Parathyroid adenoma (tissue), 2 donors: ENCODE data around the gene LRRC4C.

ENCODE experiments used
- H2AFZ ChIP-seq: fragments of 300-600 bp; sonication (generic); one replicate; pipeline ENCODE4 v1.7.0; 2017; ENCODE audit warnings: antibody characterized with exemption, mild to moderate bottlenecking
- H3K27ac ChIP-seq: fragments of 300-600 bp; sonication (generic); one replicate; pipeline ENCODE4 v1.7.0; 2017
- H3K27me3 ChIP-seq: fragments of 300-600 bp; sonication (generic); one replicate; pipeline ENCODE4 v1.7.0; 2017; ENCODE audit warnings: low read length; ENCODE audit not compliant: control insufficient read depth, insufficient read depth
- H3K36me3 ChIP-seq: fragments of 300-600 bp; sonication (generic); one replicate; pipeline ENCODE4 v1.7.0; 2017; ENCODE audit warnings: low read length; ENCODE audit not compliant: control insufficient read depth, insufficient read depth
- H3K4me1 ChIP-seq: fragments of 300-600 bp; sonication (generic); one replicate; pipeline ENCODE4 v1.7.0; 2017; ENCODE audit warnings: control low read depth
- H3K4me2 ChIP-seq: fragments of 300-600 bp; sonication (generic); one replicate; pipeline ENCODE4 v1.7.0; 2017; ENCODE audit warnings: low read length
- H3K4me3 ChIP-seq: fragments of 300-600 bp; sonication (generic); one replicate; pipeline ENCODE4 v1.7.0; 2017; ENCODE audit warnings: low read depth, low read length
- H3K79me2 ChIP-seq: fragments of 300-600 bp; sonication (generic); one replicate; pipeline ENCODE4 v1.7.0; 2017; ENCODE audit warnings: control low read depth
- H3K9ac ChIP-seq: fragments of 300-600 bp; sonication (generic); one replicate; pipeline ENCODE4 v1.7.0; 2017; ENCODE audit warnings: mild to moderate bottlenecking
- H3K9me3 ChIP-seq: fragments of 300-600 bp; sonication (generic); one replicate; pipeline ENCODE4 v1.7.0; 2017; ENCODE audit warnings: low read length; ENCODE audit not compliant: control insufficient read depth
- TF ChIP-seq, protein P1 (sequence below): fragments of 300-600 bp; sonication (generic); IDR thresholded peaks from one replicate; pipeline ENCODE4 v1.7.0; 2017; ENCODE audit warnings: antibody characterized with exemption, mild to moderate bottlenecking
- donor health status: primary hyperparathyroidism.

LRRC4C gene

DNA sequence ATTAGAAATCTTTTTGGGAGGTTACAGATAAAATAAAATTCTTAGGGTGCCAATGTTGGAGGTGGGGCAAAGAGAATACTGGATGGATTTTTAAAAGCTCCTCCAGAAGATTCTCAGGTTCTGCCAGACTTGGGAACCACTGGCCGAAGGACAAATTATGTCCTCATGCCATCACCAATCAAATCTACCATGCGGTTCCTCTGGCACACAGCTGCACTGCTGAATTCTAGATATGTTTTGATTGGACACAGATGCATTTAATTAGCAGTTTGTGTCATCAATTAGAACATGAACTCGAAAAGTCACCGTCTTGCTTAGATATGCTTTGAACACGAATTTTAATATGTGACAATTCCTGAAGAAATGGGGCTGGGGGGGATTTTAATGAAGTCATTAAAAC is 1269.2 kb downstream of the LRRC4C start:
- no peaks in the 10 kb centered on the region for H3K27me3 ChIP-seq
- H3K4me1 ChIP-seq = no peaks in the 10 kb centered on the region
- no peak overlapping the region for H3K4me3 ChIP-seq
- H3K27ac ChIP-seq = no peak overlapping the region
- H3K79me2 ChIP-seq = no peaks in the 10 kb centered on the region
- H3K4me2 ChIP-seq = no peak overlapping the region
- no peaks in the 10 kb centered on the region for H3K36me3 ChIP-seq
- no peaks in the 10 kb centered on the region for H3K9me3 ChIP-seq
- TF ChIP-seq, protein P1, sequence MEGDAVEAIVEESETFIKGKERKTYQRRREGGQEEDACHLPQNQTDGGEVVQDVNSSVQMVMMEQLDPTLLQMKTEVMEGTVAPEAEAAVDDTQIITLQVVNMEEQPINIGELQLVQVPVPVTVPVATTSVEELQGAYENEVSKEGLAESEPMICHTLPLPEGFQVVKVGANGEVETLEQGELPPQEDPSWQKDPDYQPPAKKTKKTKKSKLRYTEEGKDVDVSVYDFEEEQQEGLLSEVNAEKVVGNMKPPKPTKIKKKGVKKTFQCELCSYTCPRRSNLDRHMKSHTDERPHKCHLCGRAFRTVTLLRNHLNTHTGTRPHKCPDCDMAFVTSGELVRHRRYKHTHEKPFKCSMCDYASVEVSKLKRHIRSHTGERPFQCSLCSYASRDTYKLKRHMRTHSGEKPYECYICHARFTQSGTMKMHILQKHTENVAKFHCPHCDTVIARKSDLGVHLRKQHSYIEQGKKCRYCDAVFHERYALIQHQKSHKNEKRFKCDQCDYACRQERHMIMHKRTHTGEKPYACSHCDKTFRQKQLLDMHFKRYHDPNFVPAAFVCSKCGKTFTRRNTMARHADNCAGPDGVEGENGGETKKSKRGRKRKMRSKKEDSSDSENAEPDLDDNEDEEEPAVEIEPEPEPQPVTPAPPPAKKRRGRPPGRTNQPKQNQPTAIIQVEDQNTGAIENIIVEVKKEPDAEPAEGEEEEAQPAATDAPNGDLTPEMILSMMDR = no peak
- H3K9ac ChIP-seq = no peak overlapping the region
- no peak overlapping the region for H2AFZ ChIP-seq

DNA sequence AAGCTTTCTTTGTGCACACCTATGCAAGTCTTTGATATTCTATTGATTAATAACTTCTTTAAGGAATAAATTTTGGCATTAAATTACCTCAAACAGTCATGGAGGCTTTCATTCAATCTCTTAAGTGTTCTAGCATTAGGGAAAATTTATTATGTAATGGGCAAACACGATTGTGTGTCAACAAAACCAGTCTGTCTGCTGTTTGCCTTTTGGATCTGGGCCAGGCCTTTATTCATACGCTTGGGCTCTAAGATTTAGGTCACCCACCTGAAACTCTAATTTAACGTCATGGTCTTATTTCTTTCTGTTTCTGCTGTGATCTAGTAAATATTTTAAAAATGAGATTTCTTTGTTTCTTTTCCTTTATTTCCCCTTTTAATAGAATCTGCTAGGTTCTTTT is 1270.6 kb downstream of the LRRC4C start:
- Histone ChIP-seq H3K36me3 (no peaks in the 10 kb centered on the region), H3K4me3 (no peak overlapping the region), H3K9me3 (no peaks in the 10 kb centered on the region), H3K79me2 (no peaks in the 10 kb centered on the region), H3K27me3 (no peaks in the 10 kb centered on the region), H3K27ac (no peak overlapping the region), H2AFZ (no peak overlapping the region), H3K4me2 (no peak overlapping the region), H3K9ac (no peak overlapping the region), H3K4me1 (no peaks in the 10 kb centered on the region)
- TF ChIP-seq, protein P1 = no peak

DNA sequence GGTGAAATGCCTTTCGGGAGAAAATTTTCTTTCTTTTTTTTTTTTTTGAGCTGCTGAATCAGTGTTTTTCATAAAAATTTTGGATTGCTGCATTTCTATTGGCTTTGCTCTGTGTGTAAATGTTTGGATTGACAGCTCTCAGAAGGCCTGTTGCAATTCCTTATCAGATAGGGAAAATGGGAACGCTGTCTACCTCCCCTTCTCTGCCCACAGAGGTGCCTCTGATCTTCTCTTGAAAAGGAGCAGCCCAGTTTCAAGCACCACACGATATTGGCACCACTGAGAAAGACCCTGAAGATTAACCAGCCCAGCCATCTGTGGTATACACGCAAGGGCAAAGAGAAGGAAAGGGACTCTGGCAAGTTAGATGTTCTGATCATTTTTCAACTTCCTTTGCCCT is 1272.2 kb downstream of the LRRC4C start:
- Histone ChIP-seq H3K9ac (no peak overlapping the region), H3K9me3 (no peaks in the 10 kb centered on the region), H3K4me3 (no peak overlapping the region), H2AFZ (no peak overlapping the region), H3K4me2 (no peak overlapping the region), H3K27me3 (no peaks in the 10 kb centered on the region), H3K4me1 (no peaks in the 10 kb centered on the region), H3K27ac (no peak overlapping the region), H3K79me2 (no peaks in the 10 kb centered on the region), H3K36me3 (no peaks in the 10 kb centered on the region)
- TF ChIP-seq, protein P1 = no peak

DNA sequence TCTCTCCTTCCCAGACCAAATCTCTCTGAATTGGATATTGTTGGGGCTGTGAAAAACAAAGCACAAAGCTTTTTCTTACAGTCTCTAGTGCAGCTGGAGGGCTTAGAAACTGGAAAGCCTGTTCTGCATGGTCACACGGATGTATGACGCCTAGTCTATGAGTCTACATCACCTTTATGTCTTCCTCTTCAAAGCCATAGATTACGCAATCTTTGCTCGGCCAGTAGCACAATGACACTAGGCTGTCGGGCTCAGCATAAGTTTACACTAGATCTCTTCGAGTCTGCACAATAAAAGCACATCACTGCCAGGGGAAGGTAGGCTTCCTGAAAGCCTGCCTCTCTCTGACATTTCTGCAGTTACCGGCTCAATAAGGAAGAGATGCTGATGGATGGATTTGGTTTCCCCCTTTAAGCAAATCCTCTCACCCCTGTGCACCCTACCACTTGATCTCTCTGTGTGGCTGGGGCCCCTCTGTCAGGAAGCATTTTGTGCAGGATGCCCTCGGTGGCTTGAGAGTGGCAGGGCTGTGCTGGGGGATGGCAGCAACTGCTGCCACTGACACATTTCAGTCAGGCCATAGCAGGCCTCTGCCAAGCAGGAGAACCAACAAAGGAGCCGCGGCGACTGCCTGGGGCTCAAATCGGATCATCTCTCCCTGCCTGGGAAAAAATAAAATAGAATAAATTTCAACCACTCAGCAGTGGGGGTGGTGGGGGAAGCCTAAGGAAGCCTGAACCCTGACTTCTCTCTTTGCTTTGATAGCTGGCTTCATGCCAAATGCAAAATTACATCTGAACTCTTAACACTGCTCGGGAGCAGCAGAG is 1272.8 kb downstream of the LRRC4C start:
- H2AFZ ChIP-seq = no peak overlapping the region
- no peaks in the 10 kb centered on the region for H3K9me3 ChIP-seq
- no peaks in the 10 kb centered on the region for H3K36me3 ChIP-seq
- H3K79me2 ChIP-seq = no peaks in the 10 kb centered on the region
- no peak overlapping the region for H3K4me3 ChIP-seq
- H3K27me3 ChIP-seq = no peaks in the 10 kb centered on the region
- TF ChIP-seq, protein P1 = no peak
- H3K9ac ChIP-seq = no peak overlapping the region
- H3K4me1 ChIP-seq = no peaks in the 10 kb centered on the region
- no peak overlapping the region for H3K27ac ChIP-seq
- H3K4me2 ChIP-seq = no peak overlapping the region

DNA sequence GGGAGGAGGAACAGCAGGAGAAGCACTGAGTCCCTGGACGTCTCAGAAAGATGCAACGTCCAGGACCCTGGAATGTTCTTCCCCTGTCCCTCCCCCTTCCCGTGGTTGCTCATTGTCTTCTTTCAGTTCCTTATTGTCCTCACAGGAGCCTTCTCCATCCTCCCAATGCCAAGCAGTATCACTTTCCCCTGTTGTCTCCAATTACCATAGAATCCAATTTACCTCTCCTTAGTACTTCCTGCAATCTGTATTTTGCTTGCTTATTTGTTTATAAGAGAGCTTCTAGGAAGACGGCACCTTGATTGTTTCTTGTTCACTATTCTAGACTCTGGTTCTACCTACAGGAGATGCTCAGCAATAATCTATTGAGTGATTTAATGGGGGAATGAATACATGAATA is 1273.7 kb downstream of the LRRC4C start:
- Histone ChIP-seq H3K9ac (no peak overlapping the region), H3K9me3 (no peaks in the 10 kb centered on the region), H3K27me3 (no peaks in the 10 kb centered on the region), H3K27ac (no peak overlapping the region), H3K36me3 (no peaks in the 10 kb centered on the region), H3K4me2 (no peak overlapping the region), H2AFZ (no peak overlapping the region), H3K4me3 (no peak overlapping the region), H3K4me1 (no peaks in the 10 kb centered on the region), H3K79me2 (no peaks in the 10 kb centered on the region)
- TF ChIP-seq, protein P1 = no peak
